ENCODE data around the gene SYCP2L.
"Not testable (repeated sequence)": the region's sequence is repeated elsewhere in the genome, so short reads cannot be mapped to it uniquely, and the experiment has no call there.

SYCP2L gene

GRCh38 chr6:10884245-10884972, 2.4 kb upstream of the SYCP2L start:
- H3K36me3 ChIP-seq (ENCODE audit: control insufficient read depth in 2 of 2, insufficient read depth in 1 of 2, low read length in 2 of 2): no peaks in the 10 kb centered on the region
- ChIA-PET POLR2A (interaction anchor here (1.0 kb wide), 1 partner anchor 10 kb away, joined by 3 read pairs; no protein-coding TSS in a partner anchor), CTCF (no interaction called here)
- no peak overlapping the region for H3K27ac ChIP-seq (ENCODE audit: extremely low read depth, low read depth, low read length)
- no peaks in the 10 kb centered on the region for H3K9me3 ChIP-seq (ENCODE audit: control insufficient read depth, insufficient read depth, low read depth, low read length)
- no peak overlapping the region for H3K4me3 ChIP-seq (ENCODE audit: low read depth, low read length)
- TF ChIP-seq ZNF776 (tag by site-specific recombination; IDR thresholded peaks at IDR 0.05; ENCODE audit: borderline replicate concordance) (no peak), ZSCAN18 (tag by site-specific recombination; IDR thresholded peaks at IDR 0.05) (no peak), PRDM1 (tag by site-specific recombination; IDR thresholded peaks at IDR 0.05) (peak; percentile 53; the same call in 1 of the 2 replicates)
- H3K4me1 ChIP-seq (ENCODE audit: control insufficient read depth, insufficient read depth, low read length): no peaks in the 10 kb centered on the region

- TF ChIP-seq ZNF785 (tag by site-specific recombination; IDR thresholded peaks at IDR 0.05) (peak; percentile 61; the same call in 1 of the 2 replicates), ZNF548 (tag by site-specific recombination; IDR thresholded peaks at IDR 0.05) (peak; percentile 45; the same call in 1 of the 2 replicates), ZNF580 (tag by site-specific recombination; IDR thresholded peaks at IDR 0.05) (peak; percentile 7; the same call in 1 of the 2 replicates), WT1 (tag by site-specific recombination; IDR thresholded peaks at IDR 0.05) (peak; percentile 83), ZBTB10 (tag by site-specific recombination; IDR thresholded peaks at IDR 0.05) (0 out of 2 replicates have a peak, but pooled peaks have one; percentile 23), ZNF362 (tag by site-specific recombination; IDR thresholded peaks at IDR 0.05) (peak; percentile 21; the same call in 1 of the 2 replicates), BCL11B (tag by site-specific recombination; IDR thresholded peaks at IDR 0.05; ENCODE audit: low read depth) (peak; percentile 39), ZNF335 (tag by site-specific recombination; conservative IDR thresholded peaks at IDR 0.05) (peak; percentile 93), ZNF24 (tag by site-specific recombination; IDR thresholded peaks at IDR 0.05) (peak; percentile 16; the same call in 1 of the 2 replicates), HIC1 (tag by site-specific recombination; IDR thresholded peaks at IDR 0.05) (peak; percentile 54)
- not testable (repeated sequence) for H3K36me3 ChIP-seq (ENCODE audit: control insufficient read depth in 2 of 2, insufficient read depth in 1 of 2, low read length in 2 of 2); H3K4me1 ChIP-seq (ENCODE audit: control insufficient read depth, insufficient read depth, low read length); H3K9me3 ChIP-seq (ENCODE audit: control insufficient read depth, insufficient read depth, low read depth, low read length)
- ChIA-PET POLR2A (interaction anchor here (0.6 to 1.8 kb wide), 21 partner anchors 9 to 645 kb away, joined by 3 to 10 read pairs (median 3); partner anchors contain the start of genes C6orf52, MAK, NEDD9 and PAK1IP1), CTCF (interaction anchor here (0.6 to 2.6 kb wide), 21 partner anchors 9 to 1405 kb away, joined by 3 to 15 read pairs (median 3); partner anchors contain the start of gene MAK)
- peak overlapping the region; percentile 70 for H3K4me3 ChIP-seq (ENCODE audit: low read depth, low read length)
- peak overlapping the region; percentile 77 for H3K27ac ChIP-seq (ENCODE audit: extremely low read depth, low read depth, low read length)
Measured at GRCh38 chr6:10886365-10886690, 524 bp upstream of the SYCP2L start.
